HL-60 (cell line): Measurements from ENCODE around the gene NEDD8.

ENCODE experiments used
- DNase-seq, 2 experiments: peaks; one replicate each; pipeline ENCODE4 v3.0.0-alpha.2; 2010 to 2020; ENCODE audit warnings: low read depth in 1 of 2, low spot score in 1 of 2
- H3K27ac ChIP-seq: fragments of 250-450 bp; sonication (Bioruptor Pico); replicated peaks from 2 replicates; pipeline ENCODE4 v1.5.1; 2020; ENCODE audit warnings: mild to moderate bottlenecking, moderate library complexity
- H3K27me3 ChIP-seq: fragments of 250-450 bp; sonication (Bioruptor Pico); 2 replicates; pipeline ENCODE4 v1.5.1; 2021; ENCODE audit warnings: mild to moderate bottlenecking, moderate library complexity; ENCODE audit not compliant: insufficient read depth, poor library complexity, severe bottlenecking
- H3K4me3 ChIP-seq: replicated peaks from 2 replicates; pipeline ENCODE4 v1.5.1; 2011; ENCODE audit warnings: mild to moderate bottlenecking, control low read depth, low read length; ENCODE audit not compliant: insufficient read depth
- CTCF ChIP-seq: IDR thresholded peaks from one replicate; pipeline ENCODE4 v1.5.1; 2011; ENCODE audit warnings: low read length, control low read depth, inconsistent platforms; ENCODE audit not compliant: insufficient read depth
- GABPA ChIP-seq: IDR thresholded peaks from 2 replicates; pipeline ENCODE4 v1.6.1; 2012; ENCODE audit warnings: low read depth
- POLR2AphosphoS5 ChIP-seq: IDR thresholded peaks from 2 replicates; pipeline ENCODE4 v1.6.1; 2012; ENCODE audit warnings: low read depth
- REST ChIP-seq: IDR thresholded peaks from 2 replicates; pipeline ENCODE4 v1.6.1; 2012; ENCODE audit warnings: low read depth; ENCODE audit not compliant: insufficient replicate concordance
- SPI1 ChIP-seq: IDR thresholded peaks from 2 replicates; pipeline ENCODE4 v1.6.1; 2012; ENCODE audit warnings: low read depth, mild to moderate bottlenecking, borderline replicate concordance

Gene NEDD8

GRCh38 chr14:24254630-24255392 lies 22.6 kb upstream of the NEDD8 start:
- TF ChIP-seq GABPA (no peak), REST (no peak), SPI1 (no peak), POLR2AphosphoS5 (no peak), CTCF (no peak)

GRCh38 chr14:24253936-24254335 lies 21.8 kb upstream of the NEDD8 start:
- no peaks in the 10 kb centered on the region for H3K27me3 ChIP-seq
- no peak for TF ChIP-seq REST
- no peak for TF ChIP-seq GABPA
- TF ChIP-seq CTCF, result no peak
- no peak for TF ChIP-seq SPI1
- TF ChIP-seq POLR2AphosphoS5, result no peak
- H3K4me3 ChIP-seq, result no peak overlapping the region
- H3K27ac ChIP-seq, result no peak overlapping the region
- DNase-seq, result no peak

More at GRCh38 chr14:24254630-24255392, 22.6 kb upstream of the NEDD8 start:
- H3K27me3 ChIP-seq, result no peaks in the 10 kb centered on the region
- H3K4me3 ChIP-seq, result no peak overlapping the region
- H3K27ac ChIP-seq, result no peak overlapping the region
- DNase-seq, result no peak

GRCh38 chr14:24252289-24253124 lies 20.3 kb upstream of the NEDD8 start:
- no peak overlapping the region for H3K27ac ChIP-seq
- TF ChIP-seq CTCF, result no peak
- DNase-seq, result no peak
- no peak overlapping the region for H3K4me3 ChIP-seq
- no peaks in the 10 kb centered on the region for H3K27me3 ChIP-seq
